B cell (primary cell): ENCODE measurements around the gene HNRNPAB. TPM values are rescaled to one million over a fixed set of nuclear protein-coding genes. Genes with fewer than 3 reads are reported as not detected.

Experiments used
- ATAC-seq: fragments of 200-7000 bp; cut with Tn5 transposase; one replicate; pipeline ENCODE4 v1.10.0; 2021; ENCODE audit warnings: low read depth, mild to moderate bottlenecking, moderate number of reproducible peaks, moderate library complexity
- CTCF ChIA-PET: fragments of 350-600 bp; sonication (Branson Sonifier 250); formaldehyde crosslinking; loops from one replicate; lab custom pipeline; 2021; ENCODE audit warnings: antibody characterized with exemption, inconsistent platforms; lab: Charles Lee
- POLR2A ChIA-PET: fragments of 350-600 bp; sonication (Branson Sonifier 250); formaldehyde crosslinking; loops from one replicate; lab custom pipeline; 2021; ENCODE audit warnings: antibody characterized with exemption; lab: Charles Lee
- DNase-seq: peaks from one replicate; pipeline ENCODE4 v3.0.0; 2013
- H2AFZ ChIP-seq: 2 replicates; pipeline ENCODE4 v1.6.1; 2012; ENCODE audit warnings: mild to moderate bottlenecking, low read depth, low read length; ENCODE audit not compliant: insufficient read depth, poor library complexity, severe bottlenecking
- H3K27ac ChIP-seq, 2 donors: 1 replicate in 1 of 2; 2 replicates in 1 of 2; pipeline ENCODE4 v1.5.1; 2012 to 2013; ENCODE audit warnings: low read length in 2 of 2, mild to moderate bottlenecking in 2 of 2, moderate library complexity in 1 of 2
- H3K27me3 ChIP-seq, 4 experiments: fragments of 200-600 bp in 1 of 4; sonication (generic) in 1 of 4; replicated peaks in 1 of 4; 1 replicate in 2 of 4; 2 replicates in 2 of 4; pipeline versions ENCODE4 v1.6.1 to v1.7.0; 2013 to 2016; ENCODE audit warnings: low read length in 3 of 4, mild to moderate bottlenecking in 2 of 4, mixed read lengths in 1 of 4, moderate library complexity in 1 of 4; ENCODE audit not compliant: insufficient read depth in 4 of 4, control insufficient read depth in 3 of 4; ENCODE audit errors: control extremely low read depth in 1 of 4
- H3K36me3 ChIP-seq, 2 experiments: replicated peaks in 1 of 2; 1 replicate in 1 of 2; 2 replicates in 1 of 2; pipeline versions ENCODE4 v1.6.1 to v1.7.1; 2013; ENCODE audit warnings: low read length in 1 of 2; ENCODE audit not compliant: insufficient read depth in 2 of 2, control insufficient read depth in 1 of 2; ENCODE audit errors: control extremely low read depth in 1 of 2, extremely low read depth in 1 of 2
- H3K4me1 ChIP-seq, 2 donors: fragments of 200-600 bp in 1 of 2; sonication (generic) in 1 of 2; 1 replicate in 1 of 2; 2 replicates in 1 of 2; pipeline versions ENCODE4 v1.5.1 to v1.6.1; 2013 to 2017; ENCODE audit warnings: low read length in 2 of 2; ENCODE audit not compliant: control insufficient read depth in 2 of 2, insufficient read depth in 2 of 2
- H3K4me2 ChIP-seq: replicated peaks from 2 replicates; pipeline ENCODE3; 2012; ENCODE audit warnings: mild to moderate bottlenecking, low read depth, low read length; ENCODE audit not compliant: poor library complexity, severe bottlenecking
- H3K4me3 ChIP-seq, 5 experiments: fragments of 200-600 bp in 1 of 5; sonication (generic) in 1 of 5; 1 replicate in 3 of 5; 2 replicates in 2 of 5; pipeline versions ENCODE4 v1.5.1 to v1.7.0; 2011 to 2016; ENCODE audit warnings: low read length in 4 of 5, mild to moderate bottlenecking in 4 of 5, low read depth in 2 of 5, control low read depth in 1 of 5, moderate library complexity in 1 of 5; ENCODE audit not compliant: insufficient read depth in 1 of 5; ENCODE audit errors: control extremely low read depth in 1 of 5, extremely low read depth in 1 of 5
- H3K79me2 ChIP-seq: fragments of 200-600 bp; sonication (generic); one replicate; pipeline ENCODE4 v1.6.0; 2016; ENCODE audit warnings: low read length; ENCODE audit not compliant: control insufficient read depth, insufficient read depth
- H3K9ac ChIP-seq: fragments of 200-600 bp; sonication (generic); 2 replicates; pipeline ENCODE4 v1.6.1; 2017; ENCODE audit warnings: mild to moderate bottlenecking, low read length, moderate library complexity
- H3K9me3 ChIP-seq, 3 donors: one replicate each; pipeline versions ENCODE4 v1.6.1 to v1.7.1; 2013; ENCODE audit warnings: low read length in 2 of 3; ENCODE audit not compliant: control insufficient read depth in 2 of 3, insufficient read depth in 1 of 3; ENCODE audit errors: control extremely low read depth in 1 of 3
- H4K20me1 ChIP-seq: 2 replicates; pipeline ENCODE4 v1.6.0; 2012; ENCODE audit warnings: mild to moderate bottlenecking, low read length; ENCODE audit not compliant: insufficient read depth, control insufficient read depth, poor library complexity, severe bottlenecking
- H3K27ac Mint-ChIP-seq: one replicate; pipeline ENCODE4 v1.8.0; 2021; ENCODE audit warnings: mixed read lengths
- H3K27me3 Mint-ChIP-seq: one replicate; pipeline ENCODE4 v1.8.0; 2021; ENCODE audit warnings: mixed read lengths
- H3K4me1 Mint-ChIP-seq: one replicate; pipeline ENCODE4 v1.8.0; 2021; ENCODE audit warnings: mixed read lengths
- H3K4me3 Mint-ChIP-seq: one replicate; pipeline ENCODE4 v1.8.0; 2021; ENCODE audit warnings: mixed read lengths
- H3K9me3 Mint-ChIP-seq: one replicate; pipeline ENCODE4 v1.8.0; 2022; ENCODE audit warnings: mixed read lengths; ENCODE audit not compliant: insufficient read depth
- CTCF ChIP-seq: fragments of 200-600 bp; IDR thresholded peaks from one replicate; pipeline ENCODE4 v1.8.0; 2022; ENCODE audit warnings: antibody characterized with exemption, mild to moderate bottlenecking
- EZH2 ChIP-seq: IDR thresholded peaks from 2 replicates; pipeline ENCODE4 v1.6.1; 2012; ENCODE audit warnings: borderline replicate concordance, low read depth, mild to moderate bottlenecking, moderate library complexity, low read length; ENCODE audit not compliant: insufficient read depth, poor library complexity, severe bottlenecking
- WGBS: methylation state at CpG from one replicate; pipeline ENCODE4 v1.1.5; 2013; ENCODE audit warnings: missing lambda C conversion rate; ENCODE audit not compliant: insufficient coverage; 5-methylcytosine and 5-hydroxymethylcytosine counted together
- intact Hi-C: fragments of 100-400 bp; cut with micrococcal nuclease; formaldehyde crosslinking; loops from one replicate; pipeline ENCODE4 v1.10.0; 2022
- polyA plus RNA-seq: library from polyadenylated mRNA; depleted of rRNA; stranded (reverse); fragments of >200 nt; gene quantifications from 2 replicates; pipeline ENCODE4 v1.2.3, GENCODE V29; 2012
- total RNA-seq, 2 donors: library from RNA; stranded (reverse); fragments of 120-200 nt in 1 of 2; gene quantifications; 1 replicate in 1 of 2; 2 replicates in 1 of 2; pipeline versions ENCODE4 v1.2.3 to v1.2.4, GENCODE V29; 2013 to 2022

HNRNPAB gene
- total and polyA plus RNA-seq, 2 donors (not counting 1 experiment from before 2014, with no cell fraction given) = 25.1 to 75.1 TPM

- Histone ChIP-seq H3K36me3 (peaks cover 0 to 87% of the 10 kb centered on the region in 2 experiments), H3K79me2 (peaks cover 24% of the 10 kb centered on the region), H3K4me2 (no peak overlapping the region), H3K4me3 (no peak overlapping the region), H3K27me3 (no peaks in the 10 kb centered on the region), H3K9ac (no peak overlapping the region), H4K20me1 (peaks cover 54% of the 10 kb centered on the region), H3K4me1 (peaks cover 7 to 11% of the 10 kb centered on the region in 2 donors), H3K9me3 (no peaks in the 10 kb centered on the region), H3K27ac (no peak overlapping the region), H2AFZ (no peak overlapping the region)
- intact Hi-C loops = no loop called here
- Mint-ChIP-seq H3K27me3 (no peaks in the 10 kb centered on the region), H3K27ac (peak overlapping the region; percentile 6), H3K9me3 (no peaks in the 10 kb centered on the region), H3K4me1 (peaks cover 15% of the 10 kb centered on the region), H3K4me3 (no peak overlapping the region)
- ChIA-PET POLR2A (interaction anchor here (0.6 to 2.8 kb wide), 2 partner anchors 8 to 351 kb away, joined by 7 to 13 read pairs; partner anchors contain the start of gene HNRNPAB), CTCF (no interaction called here)
- WGBS = 82% methylated on average over 3 of the region's 3 CpGs
- ATAC-seq (no peak), DNase-seq (no peak)
- TF ChIP-seq EZH2 = no peak
- no peak for TF ChIP-seq CTCF
These were observed 8.1 kb downstream of the HNRNPAB start for GRCh38 chr5:178212241-178213002.

- H3K9me3 ChIP-seq = no peaks in the 10 kb centered on the region
- ChIA-PET POLR2A (interaction anchor here (2.8 kb wide), 1 partner anchor 9 kb away, joined by 7 read pairs; the partner anchor contains the start of gene HNRNPAB), CTCF (no interaction called here)
- Mint-ChIP-seq H3K27ac (no peak overlapping the region), H3K27me3 (no peaks in the 10 kb centered on the region), H3K9me3 (no peaks in the 10 kb centered on the region), H3K4me3 (no peak overlapping the region), H3K4me1 (peaks cover 13% of the 10 kb centered on the region)
- intact Hi-C loops = no loop called here
- DNase-seq (no peak), ATAC-seq (no peak)
- peaks cover 48% of the 10 kb centered on the region for H4K20me1 ChIP-seq
- H3K4me2 ChIP-seq = no peak overlapping the region
- H3K27ac ChIP-seq = no peak overlapping the region
- peaks cover 21% of the 10 kb centered on the region for H3K79me2 ChIP-seq
- no peak overlapping the region for H3K9ac ChIP-seq
- no peak overlapping the region for H2AFZ ChIP-seq
- H3K27me3 ChIP-seq = no peaks in the 10 kb centered on the region
- peaks cover 7 to 11% of the 10 kb centered on the region in 2 donors for H3K4me1 ChIP-seq
- peaks cover 0 to 81% of the 10 kb centered on the region in 2 experiments for H3K36me3 ChIP-seq
- TF ChIP-seq EZH2 (no peak), CTCF (no peak)
- no peak overlapping the region for H3K4me3 ChIP-seq
- 96% methylated on average over 2 of the region's 4 CpGs for WGBS
These were observed 8.7 kb downstream of the HNRNPAB start for GRCh38 chr5:178213003-178213461.
